ENCODE measurements around the gene SLC2A3.

DNA sequence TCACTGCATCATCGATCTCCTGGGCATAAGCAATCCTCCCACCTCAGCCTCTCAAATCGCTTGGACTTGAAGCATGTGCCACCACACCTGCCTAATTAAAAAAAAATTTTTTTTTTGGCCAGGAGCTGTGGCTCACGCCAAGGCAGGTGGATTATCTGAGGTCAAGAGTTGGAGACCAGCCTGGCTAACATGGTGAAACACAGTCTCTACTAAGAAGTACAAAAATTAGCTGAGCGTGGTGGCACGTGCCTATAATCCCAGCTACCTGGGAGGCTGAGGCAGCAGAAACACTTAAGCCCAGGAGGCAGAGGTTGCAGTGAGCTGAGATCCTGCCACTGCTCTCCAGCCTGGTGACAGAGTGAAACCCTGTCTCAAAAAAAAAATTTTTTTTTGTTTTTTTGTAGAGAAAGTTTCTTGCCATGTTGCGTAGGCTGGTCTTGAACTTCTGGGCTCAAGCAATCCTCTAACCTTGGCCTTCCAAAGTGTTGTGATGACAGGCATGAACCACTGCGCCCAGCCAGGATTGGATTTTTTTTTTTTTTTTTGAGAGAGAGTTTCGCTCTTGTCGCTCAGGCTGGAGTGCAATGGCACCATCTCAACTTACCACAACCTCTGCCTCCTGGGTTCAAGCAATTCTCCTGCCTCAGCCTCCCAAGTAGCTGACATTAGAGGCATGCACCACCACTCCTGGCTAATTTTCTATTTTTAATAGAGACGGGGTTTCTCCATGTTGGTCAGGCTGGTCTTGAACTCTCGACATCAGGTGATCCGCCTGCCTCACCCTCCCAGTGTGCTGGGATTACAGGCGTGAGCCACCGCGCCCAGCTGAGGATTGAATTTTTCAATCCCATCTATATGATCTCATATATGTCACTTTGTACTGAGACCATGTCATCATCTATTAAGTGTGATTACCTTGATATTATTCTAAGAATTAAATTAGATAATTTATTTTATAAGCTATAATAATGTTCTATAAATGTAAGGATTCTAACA, 12.4 kb downstream of the SLC2A3 start:
- TF ChIP-seq, protein P1, sequence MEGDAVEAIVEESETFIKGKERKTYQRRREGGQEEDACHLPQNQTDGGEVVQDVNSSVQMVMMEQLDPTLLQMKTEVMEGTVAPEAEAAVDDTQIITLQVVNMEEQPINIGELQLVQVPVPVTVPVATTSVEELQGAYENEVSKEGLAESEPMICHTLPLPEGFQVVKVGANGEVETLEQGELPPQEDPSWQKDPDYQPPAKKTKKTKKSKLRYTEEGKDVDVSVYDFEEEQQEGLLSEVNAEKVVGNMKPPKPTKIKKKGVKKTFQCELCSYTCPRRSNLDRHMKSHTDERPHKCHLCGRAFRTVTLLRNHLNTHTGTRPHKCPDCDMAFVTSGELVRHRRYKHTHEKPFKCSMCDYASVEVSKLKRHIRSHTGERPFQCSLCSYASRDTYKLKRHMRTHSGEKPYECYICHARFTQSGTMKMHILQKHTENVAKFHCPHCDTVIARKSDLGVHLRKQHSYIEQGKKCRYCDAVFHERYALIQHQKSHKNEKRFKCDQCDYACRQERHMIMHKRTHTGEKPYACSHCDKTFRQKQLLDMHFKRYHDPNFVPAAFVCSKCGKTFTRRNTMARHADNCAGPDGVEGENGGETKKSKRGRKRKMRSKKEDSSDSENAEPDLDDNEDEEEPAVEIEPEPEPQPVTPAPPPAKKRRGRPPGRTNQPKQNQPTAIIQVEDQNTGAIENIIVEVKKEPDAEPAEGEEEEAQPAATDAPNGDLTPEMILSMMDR (IDR thresholded peaks at IDR 0.05; ENCODE audit: low read depth, low read length, missing input control): no peak
- TF ChIP-seq, protein P2, sequence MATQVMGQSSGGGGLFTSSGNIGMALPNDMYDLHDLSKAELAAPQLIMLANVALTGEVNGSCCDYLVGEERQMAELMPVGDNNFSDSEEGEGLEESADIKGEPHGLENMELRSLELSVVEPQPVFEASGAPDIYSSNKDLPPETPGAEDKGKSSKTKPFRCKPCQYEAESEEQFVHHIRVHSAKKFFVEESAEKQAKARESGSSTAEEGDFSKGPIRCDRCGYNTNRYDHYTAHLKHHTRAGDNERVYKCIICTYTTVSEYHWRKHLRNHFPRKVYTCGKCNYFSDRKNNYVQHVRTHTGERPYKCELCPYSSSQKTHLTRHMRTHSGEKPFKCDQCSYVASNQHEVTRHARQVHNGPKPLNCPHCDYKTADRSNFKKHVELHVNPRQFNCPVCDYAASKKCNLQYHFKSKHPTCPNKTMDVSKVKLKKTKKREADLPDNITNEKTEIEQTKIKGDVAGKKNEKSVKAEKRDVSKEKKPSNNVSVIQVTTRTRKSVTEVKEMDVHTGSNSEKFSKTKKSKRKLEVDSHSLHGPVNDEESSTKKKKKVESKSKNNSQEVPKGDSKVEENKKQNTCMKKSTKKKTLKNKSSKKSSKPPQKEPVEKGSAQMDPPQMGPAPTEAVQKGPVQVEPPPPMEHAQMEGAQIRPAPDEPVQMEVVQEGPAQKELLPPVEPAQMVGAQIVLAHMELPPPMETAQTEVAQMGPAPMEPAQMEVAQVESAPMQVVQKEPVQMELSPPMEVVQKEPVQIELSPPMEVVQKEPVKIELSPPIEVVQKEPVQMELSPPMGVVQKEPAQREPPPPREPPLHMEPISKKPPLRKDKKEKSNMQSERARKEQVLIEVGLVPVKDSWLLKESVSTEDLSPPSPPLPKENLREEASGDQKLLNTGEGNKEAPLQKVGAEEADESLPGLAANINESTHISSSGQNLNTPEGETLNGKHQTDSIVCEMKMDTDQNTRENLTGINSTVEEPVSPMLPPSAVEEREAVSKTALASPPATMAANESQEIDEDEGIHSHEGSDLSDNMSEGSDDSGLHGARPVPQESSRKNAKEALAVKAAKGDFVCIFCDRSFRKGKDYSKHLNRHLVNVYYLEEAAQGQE (IDR thresholded peaks at IDR 0.05): no peak
- no peak for TF ChIP-seq GABPA (IDR thresholded peaks at IDR 0.05 in 1 of 2, conservative IDR thresholded peaks at IDR 0.05 in 1 of 2)

Measured in liver (tissue), 3 donors.